PC-9 (cell line): ENCODE measurements around the gene TOM1. TPM values are rescaled to one million over a fixed set of nuclear protein-coding genes. Genes with fewer than 3 reads are reported as not detected.

Source experiments
- BruUV-seq: library from RNA; stranded (reverse); fragments of 400-500 nt; replicated peaks from 2 replicates; lab custom pipeline; 2021; lab: Mats Ljungman, UMichigan
- CTCF ChIA-PET: fragments of 300-600 bp; sonication (Branson Sonifier 250); formaldehyde crosslinking; loops from one replicate; lab custom pipeline; 2022; ENCODE audit warnings: antibody characterized with exemption; lab: Charles Lee
- POLR2A ChIA-PET: fragments of 300-600 bp; sonication (Branson Sonifier 250); formaldehyde crosslinking; loops from one replicate; lab custom pipeline; 2022; ENCODE audit warnings: antibody characterized with exemption; ENCODE audit not compliant: unreplicated experiment; lab: Charles Lee
- DNase-seq, 2 experiments: peaks; one replicate each; pipeline versions ENCODE4 v3.0.0 to v3.0.0-alpha.2; 2015 to 2022; ENCODE audit warnings: mixed read lengths in 1 of 2
- H2AFZ ChIP-seq: fragments of 200-600 bp; sonication (generic); 2 replicates; pipeline ENCODE4 v1.8.1; 2017; ENCODE audit warnings: antibody characterized with exemption
- H3F3A ChIP-seq: fragments of 200-600 bp; sonication (generic); 2 replicates; pipeline ENCODE4 v1.8.1; 2017; ENCODE audit warnings: antibody characterized with exemption, mild to moderate bottlenecking, low read depth; ENCODE audit not compliant: insufficient read depth
- H3K27ac ChIP-seq: fragments of 200-600 bp; sonication (generic); 2 replicates; pipeline ENCODE4 v1.6.1; 2016; ENCODE audit warnings: mixed run types
- H3K27me3 ChIP-seq: fragments of 200-600 bp; sonication (generic); 2 replicates; pipeline ENCODE4 v1.6.1; 2016; ENCODE audit warnings: low read depth, mixed run types; ENCODE audit not compliant: insufficient read depth
- H3K36me3 ChIP-seq: fragments of 200-600 bp; sonication (generic); 2 replicates; pipeline ENCODE4 v1.6.1; 2016; ENCODE audit warnings: low read depth, mixed run types
- H3K4me1 ChIP-seq: fragments of 200-600 bp; sonication (generic); replicated peaks from 2 replicates; pipeline ENCODE4 v1.6.1; 2016; ENCODE audit warnings: mixed run types; ENCODE audit not compliant: insufficient read depth
- H3K4me2 ChIP-seq: fragments of 200-600 bp; sonication (generic); 2 replicates; pipeline ENCODE4 v1.6.1; 2017; ENCODE audit warnings: mixed run types
- H3K4me3 ChIP-seq: fragments of 200-600 bp; sonication (generic); 2 replicates; pipeline ENCODE4 v1.6.1; 2016; ENCODE audit warnings: mixed run types
- H3K79me2 ChIP-seq: fragments of 200-600 bp; sonication (generic); 2 replicates; pipeline ENCODE4 v1.6.1; 2017; ENCODE audit warnings: low read depth, mixed run types
- H3K9me2 ChIP-seq: fragments of 200-600 bp; sonication (generic); 2 replicates; pipeline ENCODE4 v1.8.1; 2017; ENCODE audit warnings: mild to moderate bottlenecking; ENCODE audit not compliant: insufficient read depth
- H3K9me3 ChIP-seq: fragments of 200-600 bp; sonication (generic); 2 replicates; pipeline ENCODE4 v1.8.1; 2016; ENCODE audit warnings: low read depth; ENCODE audit not compliant: insufficient read depth
- H4K20me1 ChIP-seq: fragments of 200-600 bp; sonication (generic); 2 replicates; pipeline ENCODE4 v1.8.1; 2017; ENCODE audit not compliant: insufficient read depth
- CTCF ChIP-seq: fragments of 200-600 bp; sonication (generic); conservative IDR thresholded peaks from 2 replicates; pipeline ENCODE4 v1.6.1; 2017; ENCODE audit warnings: mixed run types, antibody characterized with exemption, mild to moderate bottlenecking, moderate library complexity
- EZH2 ChIP-seq: fragments of 200-600 bp; sonication (generic); IDR thresholded peaks from 2 replicates; pipeline ENCODE4 v1.8.0; 2017; ENCODE audit warnings: antibody characterized with exemption, low read depth
- intact Hi-C: fragments of 100-400 bp; cut with micrococcal nuclease; formaldehyde crosslinking; loops from one replicate; pipeline ENCODE4 v1.10.0; 2022; ENCODE audit not compliant: unreplicated experiment
- total RNA-seq: library from RNA; stranded (reverse); gene quantifications from 2 replicates; pipeline ENCODE4 v1.2.3, GENCODE V29; 2021

Gene TOM1
- total RNA-seq, 1 experiment from 2014 or later: 43.6 TPM

GRCh38 chr22:35327690-35328471, 28.2 kb downstream of the TOM1 start:
- no peak for DNase-seq
- H3K4me2 ChIP-seq: no peak overlapping the region
- H3K27ac ChIP-seq: no peak overlapping the region
- POLR2A ChIA-PET: no interaction called here
- BruUV-seq: no TSS peak
- H3F3A ChIP-seq: peaks cover 13% of the 10 kb centered on the region; the same call in 1 of the 2 replicates
- no peaks in the 10 kb centered on the region for H4K20me1 ChIP-seq
- H3K4me1 ChIP-seq: no peaks in the 10 kb centered on the region
- no peak overlapping the region for H2AFZ ChIP-seq
- CTCF ChIA-PET: no interaction called here
- no peaks in the 10 kb centered on the region for H3K27me3 ChIP-seq
- H3K79me2 ChIP-seq: no peaks in the 10 kb centered on the region
- TF ChIP-seq EZH2: no peak
- no peak for TF ChIP-seq CTCF
- intact Hi-C loops: no loop called here
- no peaks in the 10 kb centered on the region for H3K9me3 ChIP-seq
- H3K4me3 ChIP-seq: no peak overlapping the region
- H3K36me3 ChIP-seq: peaks cover 26% of the 10 kb centered on the region; the same call in 1 of the 2 replicates
- H3K9me2 ChIP-seq: no peaks in the 10 kb centered on the region

GRCh38 chr22:35328472-35328885, 28.8 kb downstream of the TOM1 start:
- intact Hi-C loops: no loop called here
- H3K79me2 ChIP-seq: no peaks in the 10 kb centered on the region
- H4K20me1 ChIP-seq: no peaks in the 10 kb centered on the region
- no peaks in the 10 kb centered on the region for H3K27me3 ChIP-seq
- peaks cover 30% of the 10 kb centered on the region; the same call in 1 of the 2 replicates for H3K36me3 ChIP-seq
- POLR2A ChIA-PET: no interaction called here
- BruUV-seq: no TSS peak
- no peak for DNase-seq
- no peaks in the 10 kb centered on the region for H3K4me1 ChIP-seq
- H3K9me3 ChIP-seq: no peaks in the 10 kb centered on the region
- no peaks in the 10 kb centered on the region for H3K9me2 ChIP-seq
- H3K27ac ChIP-seq: no peak overlapping the region
- no peak overlapping the region for H3K4me2 ChIP-seq
- peaks cover 13% of the 10 kb centered on the region; the same call in 1 of the 2 replicates for H3F3A ChIP-seq
- CTCF ChIA-PET: no interaction called here
- no peak overlapping the region for H2AFZ ChIP-seq
- no peak for TF ChIP-seq EZH2
- no peak for TF ChIP-seq CTCF
- no peak overlapping the region for H3K4me3 ChIP-seq

- Histone ChIP-seq H3K9me2 (no peaks in the 10 kb centered on the region), H3K4me1 (no peaks in the 10 kb centered on the region), H4K20me1 (no peaks in the 10 kb centered on the region), H3K9me3 (no peaks in the 10 kb centered on the region), H3K27me3 (no peaks in the 10 kb centered on the region), H3K27ac (no peak overlapping the region), H3K36me3 (peaks cover 38% of the 10 kb centered on the region), H2AFZ (no peak overlapping the region), H3F3A (peaks cover 13% of the 10 kb centered on the region; the same call in 1 of the 2 replicates), H3K79me2 (no peaks in the 10 kb centered on the region), H3K4me2 (no peak overlapping the region), H3K4me3 (no peak overlapping the region)
- DNase-seq: no peak
- TF ChIP-seq EZH2 (no peak), CTCF (no peak; the same call in 1 of the 2 replicates)
- ChIA-PET POLR2A (interaction anchor here (0.5 kb wide), 1 partner anchor 71 kb away, joined by 3 read pairs; no protein-coding TSS in a partner anchor), CTCF (interaction anchor here (0.7 to 1.1 kb wide), 2 partner anchors 28 to 101 kb away, joined by 3 to 7 read pairs; no protein-coding TSS in a partner anchor)
- intact Hi-C loops: no loop called here
- no TSS peak for BruUV-seq
These were observed 29.6 kb downstream of the TOM1 start for GRCh38 chr22:35329114-35329847.
